Right cardiac atrium (tissue), 5 donors: ENCODE data around the gene PAMR1. TPM values are rescaled to one million over a fixed set of nuclear protein-coding genes. Genes with fewer than 3 reads are reported as not detected.

ENCODE experiments used
- ATAC-seq, 2 donors: fragments of 200-7000 bp; cut with Tn5 transposase; one replicate each; pipeline versions ENCODE4 v1.8.0 to v1.9.1; 2020; ENCODE audit warnings: moderate library complexity in 2 of 2, mild to moderate bottlenecking in 1 of 2
- DNase-seq, 3 donors: peaks; one replicate each; pipeline ENCODE4 v3.0.0-alpha.2; 2020
- H3K27ac ChIP-seq: one replicate; pipeline ENCODE4 v1.5.1; 2013; ENCODE audit warnings: mild to moderate bottlenecking, low read length, control low read depth, moderate library complexity
- H3K27me3 ChIP-seq: one replicate; pipeline ENCODE4 v1.6.1; 2013; ENCODE audit not compliant: control insufficient read depth, insufficient read depth
- H3K4me1 ChIP-seq: one replicate; pipeline ENCODE4 v1.6.1; 2013; ENCODE audit warnings: low read length; ENCODE audit not compliant: control insufficient read depth, insufficient read depth
- H3K4me3 ChIP-seq: one replicate; pipeline ENCODE4 v1.5.1; 2013; ENCODE audit warnings: low read length, control low read depth
- H3K9me3 ChIP-seq: one replicate; pipeline ENCODE4 v1.6.1; 2013; ENCODE audit warnings: low read length; ENCODE audit not compliant: control insufficient read depth
- WGBS: extraction: QIAGEN DNeasy Blood & Tissue Kit; methylation state at CpG from one replicate; pipeline ENCODE4 v1.1.7; 2013; 5-methylcytosine and 5-hydroxymethylcytosine counted together
- intact Hi-C, 4 donors: fragments of 100-400 bp; cut with DNase I; formaldehyde crosslinking; loops; one replicate each; pipeline versions ENCODE4 v1.11.0 to v1.14.0; 2022 to 2023
- polyA plus RNA-seq: library from polyadenylated mRNA; stranded (reverse); fragments of 200-250 nt; gene quantifications from one replicate; pipeline ENCODE4 v1.2.3, GENCODE V29; 2013
- total RNA-seq, 4 donors: library from RNA; stranded (reverse); fragmentation: NEBNext Ultra II Directional; extraction: Animal tissue kit (Norgen Biotek cat#: 25700); gene quantifications; one replicate each; pipeline ENCODE4 v1.2.1, GENCODE V29; 2021
- donor health status: healthy with polysubstance abuse.
- donor health status: DM: no; HTN: yes; CAD: no.
- donor health status: DM: no; HTN: no; CAD: no.
- donor health status: DM: no; HTN: yes; CAD: no; lungs with severe emphysema.
- donor health status: DM: yes; HTN: yes; CAD: no.

The PAMR1 gene
- total and polyA plus RNA-seq, 5 donors = 5.7 to 23.6 (median 8.6) TPM

- no peak for ATAC-seq
- 82% methylated on average over 4 of the region's 4 CpGs for WGBS
- Histone ChIP-seq H3K27ac (no peak overlapping the region), H3K27me3 (no peaks in the 10 kb centered on the region), H3K4me3 (no peak overlapping the region), H3K4me1 (peaks cover 4% of the 10 kb centered on the region), H3K9me3 (no peaks in the 10 kb centered on the region)
- no peak for DNase-seq
- intact Hi-C loops = no loop called here
These were observed 18.1 kb upstream of the PAMR1 start for GRCh38 chr11:35543481-35543880.

- H3K27ac ChIP-seq = peak overlapping the region; percentile 79
- WGBS = 28% methylated on average over 4 of the region's 4 CpGs
- peak; percentile 50 to 72 (median 62) for DNase-seq
These were observed 16.4 kb upstream of the PAMR1 start for GRCh38 chr11:35541621-35542375.

GRCh38 chr11:35540526-35540925, 15.1 kb upstream of the PAMR1 start:
- Histone ChIP-seq H3K4me3 (no peak overlapping the region), H3K9me3 (no peaks in the 10 kb centered on the region), H3K27me3 (no peaks in the 10 kb centered on the region), H3K27ac (no peak overlapping the region), H3K4me1 (peaks cover 4% of the 10 kb centered on the region)
- no peak for ATAC-seq
- intact Hi-C loops = no loop called here
- DNase-seq = no peak
- 88% methylated on average over 3 of the region's 3 CpGs for WGBS

More at GRCh38 chr11:35541621-35542375, 16.4 kb upstream of the PAMR1 start:
- H3K4me3 ChIP-seq = no peak overlapping the region
- peaks cover 4% of the 10 kb centered on the region for H3K4me1 ChIP-seq
- H3K9me3 ChIP-seq = no peaks in the 10 kb centered on the region
- peak; percentile 71 to 76 for ATAC-seq
- no peaks in the 10 kb centered on the region for H3K27me3 ChIP-seq
- intact Hi-C loops = no loop called here

GRCh38 chr11:35539781-35540281, 14.4 kb upstream of the PAMR1 start:
- H3K4me1 ChIP-seq = peaks cover 4% of the 10 kb centered on the region
- DNase-seq (peak; percentile 60 to 81 (median 76)), ATAC-seq (peak; percentile 82 to 83)
- H3K27ac ChIP-seq = peak overlapping the region; percentile 68
- no peak overlapping the region for H3K4me3 ChIP-seq
- no peaks in the 10 kb centered on the region for H3K9me3 ChIP-seq
- no peaks in the 10 kb centered on the region for H3K27me3 ChIP-seq
- intact Hi-C loops = no loop called here
- WGBS = 37% methylated on average over 7 of the region's 7 CpGs

DNA sequence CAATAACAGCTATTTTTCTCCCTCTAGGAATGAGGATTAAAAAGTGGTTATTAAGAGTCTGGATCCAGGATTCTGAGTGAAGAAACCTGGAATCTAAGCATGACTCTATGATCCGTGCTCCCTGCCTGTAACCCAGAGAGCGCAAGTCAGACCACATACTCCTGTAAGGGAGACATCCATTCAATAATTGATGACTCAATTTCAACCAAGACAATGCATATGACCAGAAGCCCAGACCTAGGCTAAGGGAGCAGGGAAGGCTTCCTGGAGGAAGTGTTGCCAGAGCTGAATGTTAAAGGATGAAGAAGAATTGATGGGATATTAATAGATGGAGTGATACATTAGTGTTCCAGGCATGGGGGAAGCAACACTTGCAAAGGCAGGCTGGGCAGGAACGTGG, 13.8 kb upstream of the PAMR1 start:
- Histone ChIP-seq H3K4me3 (no peak overlapping the region), H3K9me3 (no peaks in the 10 kb centered on the region), H3K27ac (peak overlapping the region; percentile 68), H3K27me3 (no peaks in the 10 kb centered on the region), H3K4me1 (peaks cover 4% of the 10 kb centered on the region)
- 63% methylated on average over 3 of the region's 3 CpGs for WGBS
- ATAC-seq = no peak
- no peak for DNase-seq
- intact Hi-C loops = no loop called here

- DNase-seq = no peak
- intact Hi-C loops = no loop called here
- ATAC-seq = no peak
- Histone ChIP-seq H3K4me3 (no peak overlapping the region), H3K27ac (no peak overlapping the region), H3K27me3 (no peaks in the 10 kb centered on the region), H3K9me3 (no peaks in the 10 kb centered on the region), H3K4me1 (peaks cover 4% of the 10 kb centered on the region)
- 94% methylated on average over 7 of the region's 7 CpGs for WGBS
These were observed 11.1 kb upstream of the PAMR1 start for GRCh38 chr11:35536470-35536869.

- no peaks in the 10 kb centered on the region for H3K27me3 ChIP-seq
- H3K9me3 ChIP-seq = no peaks in the 10 kb centered on the region
- ATAC-seq (peak in 1 of 2 donors; percentile 42), DNase-seq (peak in 1 of 3 donors; percentile 56)
- no peaks in the 10 kb centered on the region for H3K4me1 ChIP-seq
- intact Hi-C loops = no loop called here
- no peak overlapping the region for H3K27ac ChIP-seq
- 53% methylated on average over 1 of the region's 1 CpG for WGBS
- H3K4me3 ChIP-seq = no peak overlapping the region
These were observed 5.8 kb upstream of the PAMR1 start for GRCh38 chr11:35531246-35531645.

DNA sequence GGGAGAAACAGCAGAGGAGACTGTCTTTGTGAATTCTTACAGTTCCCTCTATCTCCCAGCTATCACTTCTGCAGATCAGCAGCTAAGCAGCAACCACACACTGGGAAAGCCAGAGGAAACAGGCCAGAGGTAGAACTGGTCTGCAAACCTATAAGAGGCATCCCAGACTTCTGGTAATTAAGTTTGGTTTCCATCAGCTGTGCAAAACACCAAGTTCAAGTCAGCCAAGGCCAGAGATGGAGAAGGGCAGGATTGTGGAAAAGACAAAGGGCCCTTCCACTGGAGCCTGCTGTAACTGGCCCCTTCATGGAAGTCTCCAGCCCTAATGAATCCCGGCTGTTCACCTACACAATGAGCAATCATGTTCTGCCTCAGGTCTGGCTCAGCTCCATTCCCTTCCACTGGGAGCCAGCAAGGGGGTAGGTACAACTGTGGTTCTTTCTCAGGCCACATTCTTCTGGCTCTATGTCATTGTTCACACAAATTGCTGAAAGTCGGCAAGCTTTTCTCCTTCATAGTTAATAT, 4.6 kb upstream of the PAMR1 start:
- Histone ChIP-seq H3K27ac (no peak overlapping the region), H3K27me3 (no peaks in the 10 kb centered on the region), H3K4me3 (no peak overlapping the region), H3K9me3 (no peaks in the 10 kb centered on the region), H3K4me1 (no peaks in the 10 kb centered on the region)
- DNase-seq (peak in 2 of 3 donors; percentile 31 to 52), ATAC-seq (no peak)
- intact Hi-C loops = no loop called here
- WGBS = 51% methylated on average over 2 of the region's 2 CpGs

DNA sequence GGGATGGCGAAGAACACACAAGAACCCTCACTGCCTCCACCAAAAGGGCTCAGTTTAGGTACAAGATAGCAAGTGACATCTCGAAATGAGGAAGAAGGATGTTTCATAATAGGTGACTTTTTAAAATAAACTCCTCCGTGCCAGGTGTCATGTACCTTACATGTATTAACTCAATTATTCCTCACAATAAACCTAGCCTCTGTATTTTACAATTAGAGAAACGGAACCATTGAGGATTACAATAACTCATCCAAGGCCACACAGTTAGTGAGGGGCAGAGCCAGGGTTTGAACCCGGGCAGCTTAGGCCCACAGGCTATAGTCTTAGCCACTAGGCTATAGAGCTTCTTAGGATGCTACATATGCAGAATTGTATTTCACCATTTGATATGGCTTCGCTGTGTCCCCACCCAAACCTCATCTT, 965 bp upstream of the PAMR1 start:
- no peaks in the 10 kb centered on the region for H3K9me3 ChIP-seq
- no peak overlapping the region for H3K4me3 ChIP-seq
- no peaks in the 10 kb centered on the region for H3K4me1 ChIP-seq
- intact Hi-C loops = no loop called here
- DNase-seq (no peak), ATAC-seq (no peak)
- 48% methylated on average over 6 of the region's 6 CpGs for WGBS
- H3K27me3 ChIP-seq = no peaks in the 10 kb centered on the region
- H3K27ac ChIP-seq = no peak overlapping the region

- Histone ChIP-seq H3K4me3 (peak overlapping the region; percentile 38), H3K4me1 (no peaks in the 10 kb centered on the region), H3K9me3 (no peaks in the 10 kb centered on the region), H3K27ac (no peak overlapping the region), H3K27me3 (no peaks in the 10 kb centered on the region)
- ATAC-seq = no peak
- DNase-seq = no peak
- 38% methylated on average over 4 of the region's 4 CpGs for WGBS
- intact Hi-C loops = no loop called here
These were observed 636 bp downstream of the PAMR1 start for GRCh38 chr11:35524780-35525179.

DNA sequence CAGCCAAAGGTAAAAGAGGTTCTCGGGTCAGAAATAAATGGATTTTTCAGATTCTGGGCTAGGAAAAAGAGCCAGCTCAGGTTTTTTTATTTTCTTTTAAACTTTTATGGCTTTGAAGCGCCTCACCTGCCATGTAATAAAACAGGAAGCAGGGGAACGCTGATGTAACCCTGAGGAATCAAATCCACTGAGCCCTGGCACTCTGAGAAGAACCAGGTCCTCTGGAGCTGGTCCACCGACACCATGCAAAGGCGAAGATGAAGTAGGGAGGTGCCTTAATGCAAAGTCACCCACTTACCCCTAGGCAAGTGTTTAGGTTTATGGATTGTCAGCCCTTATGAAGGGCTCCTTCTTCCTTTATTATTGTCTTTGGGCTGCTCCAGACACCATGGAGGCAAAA, 1.6 kb downstream of the PAMR1 start:
- WGBS = 65% methylated on average over 5 of the region's 5 CpGs
- no peaks in the 10 kb centered on the region for H3K4me1 ChIP-seq
- H3K27me3 ChIP-seq = no peaks in the 10 kb centered on the region
- no peak overlapping the region for H3K4me3 ChIP-seq
- DNase-seq (no peak), ATAC-seq (no peak)
- intact Hi-C loops = no loop called here
- H3K9me3 ChIP-seq = no peaks in the 10 kb centered on the region
- H3K27ac ChIP-seq = no peak overlapping the region
